ENCODE results near the gene KCTD6. TPM values are rescaled to one million over a fixed set of nuclear protein-coding genes. Genes with fewer than 3 reads are reported as not detected.

KCTD6 gene
- total RNA-seq, 2 experiments from 2014 or later = 16.4 to 17.1 TPM

DNA sequence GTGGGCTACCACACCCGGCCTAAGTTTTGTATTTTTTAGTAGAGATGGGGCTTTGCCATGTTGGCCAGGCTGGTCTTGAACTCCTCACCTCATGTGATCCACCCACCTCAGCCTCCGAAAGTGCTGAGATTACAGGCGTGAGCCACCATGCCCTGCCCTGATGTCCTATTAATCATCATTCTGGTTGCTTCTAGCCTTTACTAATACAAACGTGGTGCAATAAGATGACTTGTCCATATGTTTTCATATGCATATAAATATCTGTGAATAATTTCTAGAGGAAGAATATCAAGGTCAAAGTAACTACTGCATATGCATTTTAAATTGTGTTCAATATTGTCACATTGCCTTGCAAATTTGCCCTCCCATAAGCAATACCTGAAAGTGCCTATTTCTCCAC is 32.7 kb upstream of the KCTD6 start:
- Histone ChIP-seq H3K9me2 (ENCODE audit: insufficient read depth, low read length) (no peaks in the 10 kb centered on the region), H3K4me1 (ENCODE audit: insufficient read depth, low read length, poor library complexity, severe bottlenecking) (peaks cover 5% of the 10 kb centered on the region), H3K9me3 (ENCODE audit: low read length) (peaks cover 12% of the 10 kb centered on the region; the same call in 1 of the 2 replicates), H3K27ac (ENCODE audit: low read depth, low read length, poor library complexity, severe bottlenecking) (no peak overlapping the region), H3K79me2 (ENCODE audit: insufficient read depth, low read depth, low read length) (no peaks in the 10 kb centered on the region), H4K20me1 (ENCODE audit: insufficient read depth, low read length) (no peaks in the 10 kb centered on the region), H2AFZ (ENCODE audit: low read length) (no peak overlapping the region), H3K4me2 (ENCODE audit: low read length) (no peak overlapping the region), H3K36me3 (ENCODE audit: insufficient read depth, low read length) (no peaks in the 10 kb centered on the region), H3K4me3 (ENCODE audit: low read depth, low read length, poor library complexity, severe bottlenecking) (no peak overlapping the region)
- POLR2A ChIA-PET = no interaction called here
- CTCF ChIA-PET (ENCODE audit: unreplicated experiment) = no interaction called here
- BruUV-seq (replicated peaks) = no TSS peak
- TF ChIP-seq, protein P1, sequence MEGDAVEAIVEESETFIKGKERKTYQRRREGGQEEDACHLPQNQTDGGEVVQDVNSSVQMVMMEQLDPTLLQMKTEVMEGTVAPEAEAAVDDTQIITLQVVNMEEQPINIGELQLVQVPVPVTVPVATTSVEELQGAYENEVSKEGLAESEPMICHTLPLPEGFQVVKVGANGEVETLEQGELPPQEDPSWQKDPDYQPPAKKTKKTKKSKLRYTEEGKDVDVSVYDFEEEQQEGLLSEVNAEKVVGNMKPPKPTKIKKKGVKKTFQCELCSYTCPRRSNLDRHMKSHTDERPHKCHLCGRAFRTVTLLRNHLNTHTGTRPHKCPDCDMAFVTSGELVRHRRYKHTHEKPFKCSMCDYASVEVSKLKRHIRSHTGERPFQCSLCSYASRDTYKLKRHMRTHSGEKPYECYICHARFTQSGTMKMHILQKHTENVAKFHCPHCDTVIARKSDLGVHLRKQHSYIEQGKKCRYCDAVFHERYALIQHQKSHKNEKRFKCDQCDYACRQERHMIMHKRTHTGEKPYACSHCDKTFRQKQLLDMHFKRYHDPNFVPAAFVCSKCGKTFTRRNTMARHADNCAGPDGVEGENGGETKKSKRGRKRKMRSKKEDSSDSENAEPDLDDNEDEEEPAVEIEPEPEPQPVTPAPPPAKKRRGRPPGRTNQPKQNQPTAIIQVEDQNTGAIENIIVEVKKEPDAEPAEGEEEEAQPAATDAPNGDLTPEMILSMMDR (conservative IDR thresholded peaks at IDR 0.05; ENCODE audit: low read length) = no peak
- TF ChIP-seq EZH2phosphoT487 (IDR thresholded peaks at IDR 0.05; ENCODE audit: borderline replicate concordance, low read depth, low read length) = no peak
- intact Hi-C loops (cut with micrococcal nuclease; ENCODE audit: unreplicated experiment) = no loop called here
- DNase-seq (ENCODE audit: low spot score) = no peak

DNA sequence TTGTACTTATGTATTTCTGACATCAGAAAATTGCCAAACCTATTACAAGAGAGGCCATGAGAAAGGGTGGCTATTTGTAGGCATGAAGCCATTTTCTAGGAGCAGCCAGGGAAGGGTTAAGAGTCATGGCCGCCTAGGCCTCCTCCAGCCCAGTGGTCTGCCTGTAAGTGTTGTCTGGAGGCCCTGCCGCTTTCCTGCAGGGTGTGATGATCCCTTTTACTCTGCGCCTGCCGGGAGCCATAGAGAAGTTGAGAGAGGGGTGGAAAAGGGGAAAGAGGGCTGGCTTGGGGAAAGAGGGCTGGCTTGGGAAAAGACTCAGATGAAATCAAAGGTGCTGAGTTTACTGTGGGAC is 29.1 kb upstream of the KCTD6 start:
- BruUV-seq (replicated peaks) = no TSS peak
- no peak for TF ChIP-seq EZH2phosphoT487 (IDR thresholded peaks at IDR 0.05; ENCODE audit: borderline replicate concordance, low read depth, low read length)
- no peaks in the 10 kb centered on the region for H3K9me3 ChIP-seq (ENCODE audit: low read length)
- no peak for DNase-seq (ENCODE audit: low spot score)
- no peaks in the 10 kb centered on the region for H3K36me3 ChIP-seq (ENCODE audit: insufficient read depth, low read length)
- no peak overlapping the region for H3K27ac ChIP-seq (ENCODE audit: low read depth, low read length, poor library complexity, severe bottlenecking)
- H3K79me2 ChIP-seq (ENCODE audit: insufficient read depth, low read depth, low read length) = no peaks in the 10 kb centered on the region
- H3K4me3 ChIP-seq (ENCODE audit: low read depth, low read length, poor library complexity, severe bottlenecking) = no peak overlapping the region
- H3K4me2 ChIP-seq (ENCODE audit: low read length) = no peak overlapping the region
- peaks cover 5% of the 10 kb centered on the region for H3K4me1 ChIP-seq (ENCODE audit: insufficient read depth, low read length, poor library complexity, severe bottlenecking)
- intact Hi-C loops (cut with micrococcal nuclease; ENCODE audit: unreplicated experiment) = loop anchor here (1.0 to 10.0 kb wide), 2 partner anchors 69 to 172 kb away; no protein-coding TSS in a partner anchor
- no peaks in the 10 kb centered on the region for H3K9me2 ChIP-seq (ENCODE audit: insufficient read depth, low read length)
- ChIA-PET CTCF (ENCODE audit: unreplicated experiment) (no interaction called here), POLR2A (no interaction called here)
- no peak overlapping the region for H2AFZ ChIP-seq (ENCODE audit: low read length)
- no peaks in the 10 kb centered on the region for H4K20me1 ChIP-seq (ENCODE audit: insufficient read depth, low read length)

DNA sequence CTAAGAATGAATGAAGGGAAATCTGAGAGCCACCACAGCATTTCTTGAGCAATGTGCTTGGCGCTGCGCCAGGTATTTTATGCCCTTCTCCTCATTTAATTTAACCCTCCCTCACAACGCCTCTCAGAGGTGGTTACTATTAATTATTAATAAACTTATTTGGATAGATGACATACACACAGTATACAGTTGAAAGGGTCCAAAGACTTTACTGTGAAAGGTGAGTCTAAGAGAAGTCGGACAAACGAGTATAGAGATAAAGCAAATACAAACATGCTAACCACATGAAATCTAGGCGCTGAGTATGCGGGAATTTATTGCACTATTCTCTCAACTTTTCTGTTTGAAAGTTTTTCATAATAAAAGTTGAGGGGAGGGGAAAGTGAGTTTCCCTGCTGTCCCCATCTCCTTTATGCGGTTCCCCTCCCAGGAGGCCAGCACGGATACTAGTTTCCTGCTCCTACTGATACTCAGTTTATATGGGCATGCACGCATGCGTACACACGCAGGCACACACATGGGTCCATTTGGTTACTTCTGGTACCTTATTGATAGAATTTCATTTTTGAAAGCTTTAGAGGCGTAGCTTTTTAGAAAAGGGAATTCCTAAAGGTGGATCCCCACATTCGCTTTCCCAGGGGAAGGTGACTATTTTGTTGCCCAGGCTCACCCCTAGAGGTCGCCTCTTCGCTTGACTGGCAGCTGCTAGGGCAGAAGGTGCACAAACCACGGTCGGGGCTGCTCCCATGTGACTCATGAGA is 28.5 kb upstream of the KCTD6 start:
- Histone ChIP-seq H4K20me1 (ENCODE audit: insufficient read depth, low read length) (no peaks in the 10 kb centered on the region), H2AFZ (ENCODE audit: low read length) (peak overlapping the region; percentile 71; the same call in 1 of the 2 replicates), H3K9me3 (ENCODE audit: low read length) (no peaks in the 10 kb centered on the region), H3K4me1 (ENCODE audit: insufficient read depth, low read length, poor library complexity, severe bottlenecking) (peaks cover 5% of the 10 kb centered on the region), H3K27ac (ENCODE audit: low read depth, low read length, poor library complexity, severe bottlenecking) (no peak overlapping the region), H3K79me2 (ENCODE audit: insufficient read depth, low read depth, low read length) (no peaks in the 10 kb centered on the region), H3K36me3 (ENCODE audit: insufficient read depth, low read length) (no peaks in the 10 kb centered on the region), H3K9me2 (ENCODE audit: insufficient read depth, low read length) (no peaks in the 10 kb centered on the region), H3K4me3 (ENCODE audit: low read depth, low read length, poor library complexity, severe bottlenecking) (no peak overlapping the region), H3K4me2 (ENCODE audit: low read length) (peak overlapping the region; percentile 42)
- TF ChIP-seq EZH2phosphoT487 (IDR thresholded peaks at IDR 0.05; ENCODE audit: borderline replicate concordance, low read depth, low read length) = no peak
- TF ChIP-seq, protein P1 (conservative IDR thresholded peaks at IDR 0.05; ENCODE audit: low read length) = peak; percentile 98
- DNase-seq (ENCODE audit: low spot score) = peak; percentile 78
- ChIA-PET POLR2A (no interaction called here), CTCF (ENCODE audit: unreplicated experiment) (no interaction called here)
- BruUV-seq (replicated peaks) = no TSS peak
- intact Hi-C loops (cut with micrococcal nuclease; ENCODE audit: unreplicated experiment) = loop anchor here (1.0 to 10.0 kb wide), 2 partner anchors 69 to 171 kb away; no protein-coding TSS in a partner anchor
